ENCODE measurements around the gene PANK3.
"Not testable (repeated sequence)": the region's sequence is repeated elsewhere in the genome, so short reads cannot be mapped to it uniquely, and the experiment has no call there.

PANK3 gene

DNA sequence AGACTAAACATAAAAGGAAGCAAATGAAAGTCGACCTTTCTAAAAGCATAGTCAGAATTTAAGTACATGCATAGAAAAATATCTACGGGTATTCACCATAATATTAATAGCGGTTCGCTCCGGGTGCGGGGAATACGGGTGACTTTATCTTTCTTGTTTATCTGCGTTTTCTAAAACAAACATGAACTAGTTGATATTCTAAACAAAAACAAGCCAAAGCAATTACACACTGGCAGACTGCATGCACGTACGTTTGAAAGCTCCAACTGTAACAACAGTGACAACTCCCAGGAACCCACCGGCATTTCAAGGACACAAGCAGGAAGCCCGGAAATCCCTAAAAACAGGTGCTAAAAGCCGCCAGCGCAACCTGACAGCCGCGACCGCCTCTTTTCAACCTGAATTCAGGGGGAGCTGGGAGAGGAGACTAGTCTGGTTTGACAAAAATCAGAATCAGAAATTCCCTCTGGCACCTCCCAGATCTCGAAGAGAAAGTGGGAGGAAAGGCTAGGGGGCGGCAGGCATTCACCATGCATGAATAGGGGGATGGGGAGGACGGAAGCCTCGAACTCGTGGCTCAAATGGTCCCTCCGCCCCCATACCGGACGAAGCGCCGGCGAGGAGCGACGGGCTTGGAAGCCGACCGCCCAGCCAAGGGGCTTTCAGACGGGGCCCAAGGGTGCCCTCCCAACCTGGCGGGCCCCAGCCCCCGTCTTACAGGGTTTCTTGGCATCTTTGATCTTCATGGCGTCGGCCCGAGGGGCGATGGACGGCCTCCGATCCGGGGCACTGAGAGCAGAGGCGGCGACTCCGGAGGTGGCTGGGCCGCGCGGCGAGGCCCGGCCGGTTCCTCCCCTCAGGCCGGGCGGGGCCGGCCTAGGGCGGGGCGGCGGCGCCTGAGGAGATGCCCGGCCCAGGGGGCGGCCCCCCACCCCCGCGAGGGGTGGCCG lies at the start of gene PANK3:
TSS of gene PANK3 (minus strand) at position 831 of the 950 bp plus-strand sequence. CDS start at position 746, 85 bp downstream.
- DNase-seq (ENCODE audit: low read depth in 2 of 2) = no peak

GRCh38 chr5:168624850-168625364 lies 45.7 kb upstream of the PANK3 start:
- no peak for DNase-seq (ENCODE audit: low read depth in 2 of 2)

DNA sequence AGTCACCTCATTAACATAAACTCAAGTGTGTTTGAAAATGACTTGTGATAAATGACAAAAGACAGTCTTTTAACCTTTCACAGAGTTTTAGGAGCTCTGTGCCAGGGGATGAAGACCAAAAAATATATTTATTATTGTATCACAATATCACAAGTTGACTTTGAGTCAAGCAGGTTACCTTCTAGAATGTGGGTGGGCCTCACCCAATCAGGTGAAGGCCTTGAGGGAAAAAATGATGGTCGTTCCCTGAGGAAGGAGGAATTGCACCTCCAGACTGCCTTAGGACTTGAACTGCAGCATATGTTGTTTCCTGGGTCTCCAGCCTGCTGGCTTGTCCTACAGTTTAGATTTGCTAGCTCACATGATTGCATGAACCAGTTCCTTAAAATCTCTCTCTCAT lies 41.6 kb upstream of the PANK3 start:
- no peak for DNase-seq (ENCODE audit: low read depth in 2 of 2)

- DNase-seq (ENCODE audit: low read depth in 2 of 2) = no peak
Measured at GRCh38 chr5:168614661-168615060, 35.5 kb upstream of the PANK3 start.

DNA sequence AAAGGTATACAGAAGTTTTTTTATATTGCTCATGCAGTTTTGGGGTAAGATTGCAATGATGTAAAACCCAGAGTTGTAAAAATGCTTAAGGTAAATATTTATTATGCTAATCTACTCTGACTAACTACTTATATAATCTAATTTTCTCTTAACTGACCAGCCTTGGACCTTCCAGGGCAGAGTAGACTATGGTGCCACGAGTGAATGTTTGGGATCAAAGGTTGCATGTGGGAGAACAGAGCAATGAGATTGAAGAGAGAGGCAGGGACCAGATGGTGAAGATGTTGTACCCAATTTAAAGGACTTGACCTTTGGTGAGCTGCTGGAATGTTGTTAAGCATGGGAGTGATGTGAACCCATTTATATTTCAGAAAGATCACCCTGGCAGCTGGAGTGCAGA lies 34.8 kb upstream of the PANK3 start:
- DNase-seq (ENCODE audit: low read depth in 2 of 2) = no peak

DNA sequence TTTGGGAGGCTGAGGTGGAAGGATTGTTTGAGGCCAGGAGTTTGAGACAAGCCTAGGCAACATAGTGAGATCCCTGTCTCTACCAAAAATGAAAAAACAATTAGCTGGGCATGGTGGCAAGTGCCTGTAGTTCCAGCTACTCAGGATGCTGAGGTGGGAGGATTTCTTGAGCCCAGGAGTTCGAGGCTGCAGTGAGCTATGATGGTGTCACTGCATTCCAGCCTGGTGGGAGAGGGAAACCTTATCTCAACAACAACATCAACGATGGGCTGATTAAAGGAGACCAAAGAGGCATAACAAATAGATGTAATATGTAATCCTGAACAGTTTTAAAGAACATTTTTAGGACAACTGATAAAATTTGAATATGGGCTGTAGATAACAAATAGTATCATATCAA lies 34.2 kb upstream of the PANK3 start:
- DNase-seq (ENCODE audit: low read depth in 2 of 2) = no peak

GRCh38 chr5:168612996-168613395 lies 33.8 kb upstream of the PANK3 start:
- DNase-seq (ENCODE audit: low read depth in 2 of 2) = no peak

- DNase-seq (ENCODE audit: low read depth in 2 of 2) = no peak
Measured at GRCh38 chr5:168612123-168612522, 33.0 kb upstream of the PANK3 start.

GRCh38 chr5:168611165-168611564 lies 32.0 kb upstream of the PANK3 start:
- DNase-seq (ENCODE audit: low read depth in 2 of 2) = no peak

- no peak for DNase-seq (ENCODE audit: low read depth in 2 of 2)
Measured at GRCh38 chr5:168609806-168610482, 30.8 kb upstream of the PANK3 start.

DNA sequence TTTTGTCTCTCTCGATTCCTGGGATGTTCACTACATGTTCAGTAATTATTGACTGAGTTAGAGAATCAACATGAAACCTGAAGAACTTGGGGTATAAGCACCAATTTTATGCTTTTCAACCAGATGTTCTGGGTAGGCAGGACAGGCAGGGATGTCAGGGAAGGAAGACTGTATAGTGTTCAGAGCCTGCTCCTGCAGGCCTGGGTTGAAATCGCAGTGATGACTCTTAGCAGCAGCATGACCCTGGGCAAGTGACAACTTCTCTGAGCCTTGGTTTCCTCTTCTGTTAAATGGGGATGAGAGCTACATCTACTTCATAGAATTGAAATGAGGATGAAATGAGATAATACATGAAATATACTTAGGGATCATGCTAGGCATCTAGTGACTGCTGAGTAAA lies 29.7 kb upstream of the PANK3 start:
- DNase-seq (ENCODE audit: low read depth in 2 of 2) = no peak

GRCh38 chr5:168608386-168608785 lies 29.2 kb upstream of the PANK3 start:
- no peak for DNase-seq (ENCODE audit: low read depth in 2 of 2)

DNA sequence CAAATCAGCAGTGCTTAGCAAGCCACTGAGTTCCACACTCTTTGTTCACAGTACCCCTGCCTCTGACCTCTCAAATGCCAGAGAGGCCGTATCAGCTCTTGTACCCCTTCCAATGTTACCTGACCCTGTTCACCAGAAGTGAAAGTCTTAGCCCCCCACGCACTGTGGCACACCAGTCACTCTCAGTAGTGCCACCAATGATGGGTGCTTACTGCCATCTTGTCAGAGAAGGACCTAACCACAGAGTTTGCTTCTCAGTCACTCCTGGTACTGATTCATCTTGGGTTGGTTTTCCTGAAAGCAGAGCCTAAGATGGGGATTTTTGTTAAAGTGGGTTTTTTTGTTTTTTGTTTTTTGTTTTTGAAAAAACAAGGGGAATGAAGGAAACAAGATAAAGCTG lies 28.8 kb upstream of the PANK3 start:
- DNase-seq (ENCODE audit: low read depth in 2 of 2) = no peak

- DNase-seq (ENCODE audit: low read depth in 2 of 2) = no peak
Measured at GRCh38 chr5:168606562-168606961, 27.4 kb upstream of the PANK3 start.

DNA sequence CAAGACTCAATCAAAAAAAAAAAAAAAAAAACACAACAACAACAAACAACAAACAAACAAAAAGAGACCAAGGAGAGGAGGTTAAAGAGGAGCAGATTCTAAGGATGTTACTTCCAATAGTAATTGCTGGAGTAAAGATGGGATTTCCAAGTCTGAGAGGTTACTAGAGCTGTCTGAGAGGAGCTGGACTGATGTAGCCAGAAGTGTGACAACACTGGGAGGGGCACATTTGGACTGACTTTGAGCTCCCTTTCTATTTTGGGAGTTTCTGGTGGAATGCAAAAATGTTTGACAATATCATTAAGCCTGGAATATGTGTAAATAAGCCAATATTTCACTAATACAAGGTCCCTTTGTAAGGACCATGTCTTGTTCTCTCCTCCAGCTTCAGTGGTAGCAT lies 25.3 kb upstream of the PANK3 start:
- no peak for DNase-seq (ENCODE audit: low read depth in 2 of 2)

DNA sequence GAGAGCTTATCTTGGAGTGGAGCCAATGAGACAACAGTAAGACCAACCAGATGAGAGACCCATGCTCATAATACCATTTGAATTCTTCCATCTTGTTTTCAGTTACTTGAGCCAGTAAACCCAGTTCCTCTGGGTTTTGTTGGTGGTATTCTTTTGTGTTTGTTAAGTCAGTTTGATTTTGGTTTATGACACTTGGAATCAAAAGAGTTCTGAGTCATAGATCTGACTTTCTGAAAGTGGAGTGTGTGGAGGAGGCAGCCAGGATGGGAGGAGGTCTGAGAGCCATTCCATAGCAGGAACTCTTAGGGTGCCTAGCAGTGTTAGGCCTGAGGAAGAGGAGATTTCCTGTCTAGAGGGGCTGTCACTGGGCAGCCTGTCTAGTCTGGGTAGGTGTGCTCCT lies 24.6 kb upstream of the PANK3 start:
- DNase-seq (ENCODE audit: low read depth in 2 of 2) = no peak

DNA sequence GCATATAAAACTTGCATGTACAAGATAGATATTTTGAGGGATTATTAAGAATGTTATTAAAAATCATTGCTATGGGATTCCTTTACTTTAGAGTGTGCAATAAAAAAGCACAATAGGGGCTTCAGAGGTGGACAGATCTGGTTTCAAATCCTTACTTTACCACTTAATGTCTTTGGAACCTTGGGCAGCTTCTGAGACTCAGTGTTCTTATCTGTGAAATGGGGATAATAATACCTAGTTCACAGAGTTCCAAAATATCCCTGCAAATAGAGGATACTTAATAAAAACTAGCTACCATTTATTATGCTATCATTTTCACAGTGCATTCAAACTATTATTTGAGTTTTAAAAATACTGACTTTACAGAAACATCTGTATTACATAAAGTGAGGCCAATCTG lies 23.3 kb upstream of the PANK3 start:
- no peak for DNase-seq (ENCODE audit: low read depth in 2 of 2)

DNA sequence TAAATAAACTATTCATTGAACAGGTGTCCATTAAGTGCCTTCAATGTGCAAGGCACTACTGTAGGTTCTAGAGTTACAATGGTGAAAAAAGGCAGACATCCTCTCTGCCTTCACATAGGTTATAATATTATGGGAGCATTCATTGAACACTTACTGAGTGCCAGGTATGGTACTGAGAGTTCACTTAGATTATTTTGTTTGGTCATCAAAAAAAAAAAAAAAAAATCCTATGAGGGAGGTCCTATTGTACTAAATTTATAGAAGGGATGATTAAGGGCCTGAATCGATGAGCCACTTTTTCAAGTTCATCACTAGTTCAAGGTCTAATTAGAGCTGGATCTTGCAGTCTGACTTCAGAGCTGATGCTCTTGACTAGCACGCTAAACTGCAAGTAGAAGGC lies 22.8 kb upstream of the PANK3 start:
- DNase-seq (ENCODE audit: low read depth in 2 of 2) = no peak

- no peak for DNase-seq (ENCODE audit: low read depth in 2 of 2)
Measured at GRCh38 chr5:168600409-168600808, 21.2 kb upstream of the PANK3 start.

DNA sequence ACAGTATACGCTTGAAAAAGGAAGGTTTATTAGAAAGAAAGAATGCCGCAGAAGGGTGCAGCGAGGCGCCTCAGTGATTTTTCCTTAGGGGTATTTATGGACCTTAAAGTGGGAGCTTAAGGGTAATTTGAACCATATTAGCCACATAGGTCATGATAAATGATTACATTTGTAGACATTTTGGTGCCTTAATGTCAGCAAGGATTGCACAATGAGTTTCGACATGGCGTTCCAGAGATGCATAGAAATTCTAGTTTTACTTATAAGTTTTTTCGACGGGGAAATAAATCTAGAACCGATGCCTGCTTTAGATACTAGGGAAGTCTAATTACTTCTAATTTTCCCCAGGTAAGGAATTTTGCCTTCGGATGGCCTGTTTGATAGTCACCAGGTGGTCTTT lies 20.7 kb upstream of the PANK3 start:
- no peak for DNase-seq (ENCODE audit: low read depth in 2 of 2)

GRCh38 chr5:168598639-168599038 lies 19.5 kb upstream of the PANK3 start:
- no peak for DNase-seq (ENCODE audit: low read depth in 2 of 2)

- DNase-seq (ENCODE audit: low read depth in 2 of 2) = no peak
Measured at GRCh38 chr5:168596927-168597326, 17.8 kb upstream of the PANK3 start.

GRCh38 chr5:168596122-168596521 lies 17.0 kb upstream of the PANK3 start:
- DNase-seq (ENCODE audit: low read depth in 2 of 2) = not testable (repeated sequence)
